ENCODE data around the gene IQGAP2. TPM values are rescaled to one million over a fixed set of nuclear protein-coding genes. Genes with fewer than 3 reads are reported as not detected.

Gene IQGAP2
- total and polyA plus RNA-seq, 9 of the 15 experiments (the other 6 are each of a cell fraction or from before 2014, with no cell fraction given), result 8.7 to 23.2 (median 17.4) TPM

GRCh38 chr5:76714751-76715485, 311.8 kb downstream of the IQGAP2 start (continued):
- TF ChIP-seq ZNF146 (CRISPR knock-in tag; IDR thresholded peaks at IDR 0.05; ENCODE audit: unreplicated experiment) (no peak), LCOR (CRISPR knock-in tag; IDR thresholded peaks at IDR 0.05) (no peak), ZC3H11A (IDR thresholded peaks at IDR 0.05; ENCODE audit: low read depth, low read length) (no peak), EGR1 (conservative IDR thresholded peaks at IDR 0.05) (no peak), NRF1 (conservative IDR thresholded peaks at IDR 0.05 in 1 of 2, IDR thresholded peaks at IDR 0.05 in 1 of 2) (no peak), ZNF347 (CRISPR knock-in tag; IDR thresholded peaks at IDR 0.05; ENCODE audit: low read depth) (no peak), HNRNPL (IDR thresholded peaks at IDR 0.05; ENCODE audit: low read depth, low read length) (no peak), ZNF57 (CRISPR knock-in tag; IDR thresholded peaks at IDR 0.05) (no peak), HMGN3 (IDR thresholded peaks at IDR 0.05; ENCODE audit: borderline replicate concordance, extremely low read depth, insufficient read length, low read depth, low read length) (no peak), KAT7 (CRISPR knock-in tag; IDR thresholded peaks at IDR 0.05; ENCODE audit: borderline replicate concordance) (no peak), ZFP30 (CRISPR knock-in tag; IDR thresholded peaks at IDR 0.05; ENCODE audit: borderline replicate concordance) (no peak), ZNF740 (CRISPR knock-in tag; IDR thresholded peaks at IDR 0.05) (peak; percentile 85), ZNF740 (tag; IDR thresholded peaks at IDR 0.05) (no peak)
